ENCODE data around the gene SPATA33.
A peak's percentile ranks its signal among the peaks of the same experiment; 100 is the strongest.
"Not testable (repeated sequence)": the region's sequence is repeated elsewhere in the genome, so short reads cannot be mapped to it uniquely, and the experiment has no call there.

Gene SPATA33

GRCh38 chr16:89624777-89625761 lies 32.6 kb upstream of the SPATA33 start:
- intact Hi-C loops (cut with DNase I) = no loop called here

GRCh38 chr16:89629827-89630610 lies 27.6 kb upstream of the SPATA33 start:
- no peak for DNase-seq
- intact Hi-C loops (cut with DNase I) = no loop called here

More at GRCh38 chr16:89624777-89625761, 32.6 kb upstream of the SPATA33 start:
- DNase-seq = no peak

GRCh38 chr16:89633064-89633631 lies 24.5 kb upstream of the SPATA33 start:
- no peak for DNase-seq
- intact Hi-C loops (cut with DNase I) = no loop called here

- intact Hi-C loops (cut with DNase I) = not testable (repeated sequence)
These were observed 22.9 kb upstream of the SPATA33 start for GRCh38 chr16:89634463-89635385.

GRCh38 chr16:89636663-89637062 lies 21.0 kb upstream of the SPATA33 start:
- no peak for DNase-seq
- intact Hi-C loops (cut with DNase I) = no loop called here

More at GRCh38 chr16:89634463-89635385, 22.9 kb upstream of the SPATA33 start:
- not testable (repeated sequence) for DNase-seq

- intact Hi-C loops (cut with DNase I) = no loop called here
- DNase-seq = no peak
These were observed 20.3 kb upstream of the SPATA33 start for GRCh38 chr16:89637379-89637778.

- intact Hi-C loops (cut with DNase I) = no loop called here
- no peak for DNase-seq
These were observed 19.2 kb upstream of the SPATA33 start for GRCh38 chr16:89638455-89638854.

- intact Hi-C loops (cut with DNase I) = no loop called here
- no peak for DNase-seq
These were observed 18.3 kb upstream of the SPATA33 start for GRCh38 chr16:89639385-89639784.

- no peak for DNase-seq
- intact Hi-C loops (cut with DNase I) = loop anchor here (10.0 kb wide), 1 partner anchor 77 kb away; the partner anchor contains the start of gene RPL13
These were observed 16.0 kb upstream of the SPATA33 start for GRCh38 chr16:89641458-89642119.

GRCh38 chr16:89642574-89642973 lies 15.1 kb upstream of the SPATA33 start:
- intact Hi-C loops (cut with DNase I) = loop anchor here (10.0 kb wide), 1 partner anchor 78 kb away; the partner anchor contains the start of gene RPL13
- no peak for DNase-seq

GRCh38 chr16:89643769-89644300 lies 13.8 kb upstream of the SPATA33 start:
- DNase-seq = no peak
- intact Hi-C loops (cut with DNase I) = loop anchor here (10.0 kb wide), 1 partner anchor 79 kb away; the partner anchor contains the start of gene RPL13

GRCh38 chr16:89645122-89645521 lies 12.5 kb upstream of the SPATA33 start:
- intact Hi-C loops (cut with DNase I) = loop anchor here (10.0 kb wide), 1 partner anchor 80 kb away; the partner anchor contains the start of gene RPL13
- no peak for DNase-seq

GRCh38 chr16:89646270-89646669 lies 11.4 kb upstream of the SPATA33 start:
- intact Hi-C loops (cut with DNase I) = loop anchor here (10.0 kb wide), 1 partner anchor 81 kb away; the partner anchor contains the start of gene RPL13
- peak in 1 of 10 donors; percentile 76 for DNase-seq

GRCh38 chr16:89646906-89647305 lies 10.7 kb upstream of the SPATA33 start:
- DNase-seq = no peak
- intact Hi-C loops (cut with DNase I) = loop anchor here (10.0 kb wide), 1 partner anchor 82 kb away; the partner anchor contains the start of gene RPL13

- intact Hi-C loops (cut with DNase I) = no loop called here
- DNase-seq = peak in 7 of 10 donors; percentile 28 to 92 (median 49)
These were observed 6.1 kb upstream of the SPATA33 start for GRCh38 chr16:89651584-89651983.

- intact Hi-C loops (cut with DNase I) = no loop called here
- no peak for DNase-seq
These were observed 3.9 kb upstream of the SPATA33 start for GRCh38 chr16:89653656-89654295.

GRCh38 chr16:89655062-89655643 lies 2.5 kb upstream of the SPATA33 start:
- DNase-seq = no peak
- intact Hi-C loops (cut with DNase I) = loop anchor here (5.0 kb wide), 1 partner anchor 413 kb away; no protein-coding TSS in a partner anchor
